H9 (cell line): ENCODE data around the gene ABCA7. TPM values are rescaled to one million over a fixed set of nuclear protein-coding genes. Genes with fewer than 3 reads are reported as not detected.

ENCODE experiments used
- DNase-seq: peaks from one replicate; pipeline ENCODE4 v3.0.0-alpha.2; 2017
- H2AFZ ChIP-seq: one replicate; pipeline ENCODE4 v1.6.1; 2013; ENCODE audit warnings: mild to moderate bottlenecking, low read length, control low read depth, moderate library complexity
- H2AK5ac ChIP-seq: 2 replicates; pipeline ENCODE4 v1.6.1; 2013; ENCODE audit warnings: low read length, control low read depth, mixed read lengths; ENCODE audit not compliant: insufficient read length
- H2BK120ac ChIP-seq: one replicate; pipeline ENCODE4 v1.6.1; 2013; ENCODE audit warnings: low read depth, mild to moderate bottlenecking, low read length, control low read depth, inconsistent platforms; ENCODE audit not compliant: poor library complexity, severe bottlenecking
- H2BK12ac ChIP-seq: 2 replicates; pipeline ENCODE4 v1.6.1; 2013; ENCODE audit warnings: low read length, control low read depth, mixed read lengths, low read depth; ENCODE audit not compliant: insufficient read length
- H2BK15ac ChIP-seq: 2 replicates; pipeline ENCODE4 v1.6.1; 2013; ENCODE audit warnings: low read depth, low read length, control low read depth
- H2BK20ac ChIP-seq: one replicate; pipeline ENCODE4 v1.6.1; 2013; ENCODE audit warnings: low read depth, mild to moderate bottlenecking, low read length, control low read depth, inconsistent platforms; ENCODE audit not compliant: poor library complexity, severe bottlenecking
- H2BK5ac ChIP-seq: 2 replicates; pipeline ENCODE4 v1.6.1; 2013; ENCODE audit warnings: low read length, control low read depth, mixed read lengths; ENCODE audit not compliant: insufficient read length
- H3K14ac ChIP-seq: 2 replicates; pipeline ENCODE4 v1.6.1; 2013; ENCODE audit warnings: low read length, control low read depth; ENCODE audit not compliant: insufficient read depth
- H3K18ac ChIP-seq: 2 replicates; pipeline ENCODE4 v1.6.1; 2013; ENCODE audit warnings: low read depth, mild to moderate bottlenecking, mixed read lengths, low read length, control low read depth; ENCODE audit not compliant: insufficient read length
- H3K23ac ChIP-seq: 2 replicates; pipeline ENCODE4 v1.6.1; 2013; ENCODE audit warnings: low read length, control low read depth, mixed read lengths, low read depth; ENCODE audit not compliant: insufficient read length
- H3K23me2 ChIP-seq: 2 replicates; pipeline ENCODE4 v1.6.1; 2013; ENCODE audit warnings: low read depth, mild to moderate bottlenecking, mixed read lengths, low read length, control low read depth; ENCODE audit not compliant: insufficient read length, poor library complexity, severe bottlenecking
- H3K27ac ChIP-seq: 2 replicates; pipeline ENCODE4 v1.5.1; 2013; ENCODE audit warnings: low read length, control low read depth, mixed read lengths, low read depth; ENCODE audit not compliant: insufficient read length
- H3K27me3 ChIP-seq: 2 replicates; pipeline ENCODE4 v1.6.1; 2013; ENCODE audit warnings: low read length, control low read depth, inconsistent platforms; ENCODE audit not compliant: insufficient read depth
- H3K4ac ChIP-seq: 2 replicates; pipeline ENCODE4 v1.6.1; 2013; ENCODE audit warnings: low read depth, mild to moderate bottlenecking, control low read depth, inconsistent platforms, low read length, moderate library complexity
- H3K4me1 ChIP-seq: 2 replicates; pipeline ENCODE4 v1.6.1; 2013; ENCODE audit warnings: low read length, control low read depth, inconsistent platforms; ENCODE audit not compliant: insufficient read depth
- H3K4me2 ChIP-seq: 2 replicates; pipeline ENCODE4 v1.6.1; 2013; ENCODE audit warnings: low read length, control low read depth, mixed read lengths; ENCODE audit not compliant: insufficient read length, insufficient read depth
- H3K56ac ChIP-seq: 2 replicates; pipeline ENCODE4 v1.6.1; 2013; ENCODE audit warnings: low read depth, mild to moderate bottlenecking, mixed read lengths, low read length, control low read depth; ENCODE audit not compliant: insufficient read length
- H3K79me1 ChIP-seq: 2 replicates; pipeline ENCODE4 v1.6.1; 2013; ENCODE audit warnings: low read depth, mild to moderate bottlenecking, moderate library complexity, low read length, control low read depth, inconsistent platforms; ENCODE audit not compliant: insufficient read depth, poor library complexity, severe bottlenecking
- H3K79me2 ChIP-seq: 2 replicates; pipeline ENCODE4 v1.6.1; 2013; ENCODE audit warnings: low read length, control low read depth, inconsistent platforms; ENCODE audit not compliant: insufficient read depth
- H3K9ac ChIP-seq: 2 replicates; pipeline ENCODE4 v1.6.1; 2013; ENCODE audit warnings: low read length, control low read depth, mixed read lengths; ENCODE audit not compliant: insufficient read length; ENCODE audit errors: extremely low read depth
- H3K9me3 ChIP-seq: one replicate; pipeline ENCODE4 v1.6.1; 2013; ENCODE audit warnings: low read depth, low read length, inconsistent platforms; ENCODE audit not compliant: control insufficient read depth
- H3T11ph ChIP-seq: one replicate; pipeline ENCODE4 v1.6.1; 2013; ENCODE audit warnings: mild to moderate bottlenecking, low read length, control low read depth, inconsistent platforms
- H4K20me1 ChIP-seq: one replicate; pipeline ENCODE4 v1.6.1; 2013; ENCODE audit not compliant: control insufficient read depth, insufficient read length, insufficient read depth
- H4K5ac ChIP-seq: 2 replicates; pipeline ENCODE4 v1.6.1; 2013; ENCODE audit warnings: low read depth, mild to moderate bottlenecking, mixed read lengths, low read length, control low read depth; ENCODE audit not compliant: insufficient read length
- H4K8ac ChIP-seq: replicated peaks from 2 replicates; pipeline ENCODE4 v1.6.1; 2013; ENCODE audit warnings: low read length, control low read depth, mixed read lengths, low read depth; ENCODE audit not compliant: insufficient read length
- H4K91ac ChIP-seq: 2 replicates; pipeline ENCODE4 v1.6.1; 2013; ENCODE audit warnings: low read depth, mild to moderate bottlenecking, moderate library complexity, mixed read lengths, low read length, control low read depth; ENCODE audit not compliant: insufficient read length
- H3K27ac Mint-ChIP-seq, 3 experiments: 2 replicates in 2 of 3; 3 replicates in 1 of 3; pipeline ENCODE4 v1.8.0; 2020 to 2021; ENCODE audit warnings: mixed read lengths in 3 of 3, mild to moderate bottlenecking in 1 of 3, moderate library complexity in 1 of 3
- H3K27me3 Mint-ChIP-seq: 2 replicates; pipeline ENCODE4 v1.8.0; 2021; ENCODE audit warnings: low read depth, mild to moderate bottlenecking, moderate library complexity, mixed read lengths
- H3K36me3 Mint-ChIP-seq, 3 experiments: 2 replicates in 2 of 3; 3 replicates in 1 of 3; pipeline ENCODE4 v1.8.0; 2020 to 2021; ENCODE audit warnings: low read depth in 3 of 3, mixed read lengths in 3 of 3; ENCODE audit not compliant: insufficient read depth in 1 of 3
- H3K4me1 Mint-ChIP-seq, 2 experiments: 2 replicates each; pipeline ENCODE4 v1.8.0; 2020; ENCODE audit warnings: mixed read lengths in 2 of 2
- H3K4me3 Mint-ChIP-seq, 2 experiments: 2 replicates in 1 of 2; 3 replicates in 1 of 2; pipeline ENCODE4 v1.8.0; 2020 to 2021; ENCODE audit warnings: mild to moderate bottlenecking in 2 of 2, mixed read lengths in 2 of 2, moderate library complexity in 1 of 2
- H3K9me3 Mint-ChIP-seq, 2 experiments: 2 replicates in 1 of 2; 3 replicates in 1 of 2; pipeline ENCODE4 v1.8.0; 2020; ENCODE audit warnings: mild to moderate bottlenecking in 2 of 2, mixed read lengths in 2 of 2, moderate library complexity in 1 of 2
- CTCF ChIP-seq: fragments of 200-600 bp; sonication (generic); conservative IDR thresholded peaks from 3 replicates; pipeline ENCODE4 v1.8.0; 2021; ENCODE audit warnings: antibody characterized with exemption, mild to moderate bottlenecking
- WGBS: extraction: QIAGEN DNeasy Blood & Tissue Kit; methylation state at CpG from one replicate; pipeline ENCODE4 v1.1.7; 2013; ENCODE audit warnings: missing lambda C conversion rate, low lambda C conversion rate, mixed read lengths; ENCODE audit not compliant: insufficient read length; ENCODE audit errors: extremely low coverage; 5-methylcytosine and 5-hydroxymethylcytosine counted together
- total RNA-seq: library from RNA; stranded (reverse); gene quantifications from 2 replicates; pipeline ENCODE4 v1.2.1, GENCODE V29; 2021

Gene ABCA7
- total RNA-seq, 1 experiment from 2014 or later, result 34.6 TPM

- Histone ChIP-seq H3K4me2 (no peak overlapping the region), H2BK15ac (no peak overlapping the region), H3K4ac (no peak overlapping the region), H3K14ac (no peak overlapping the region; the same call in 1 of the 2 replicates), H3K27me3 (no peaks in the 10 kb centered on the region), H3K9ac (no peak overlapping the region), H3K79me1 (peaks cover 5% of the 10 kb centered on the region), H3K18ac (no peak overlapping the region), H3K79me2 (peaks cover 33% of the 10 kb centered on the region; the same call in 1 of the 2 replicates), H3T11ph (no peak overlapping the region), H3K27ac (no peak overlapping the region), H4K5ac (no peak overlapping the region), H2BK5ac (no peak overlapping the region), H3K56ac (no peak overlapping the region), H2BK12ac (no peak overlapping the region), H3K23ac (no peak overlapping the region), H3K23me2 (no peaks in the 10 kb centered on the region), H2AFZ (no peak overlapping the region), H3K9me3 (no peaks in the 10 kb centered on the region), H2BK120ac (no peak overlapping the region), H4K91ac (no peak overlapping the region), H3K4me1 (no peaks in the 10 kb centered on the region; the same call in 1 of the 2 replicates), H2AK5ac (no peak overlapping the region), H2BK20ac (no peak overlapping the region), H4K8ac (no peak overlapping the region), H4K20me1 (no peaks in the 10 kb centered on the region)
- no peak for TF ChIP-seq CTCF
- Mint-ChIP-seq H3K27me3 (no peaks in the 10 kb centered on the region), H3K4me3 (peak overlapping the region in 1 of 2 experiments; percentile 29; a peak in 1 of 5 replicates), H3K27ac (peak overlapping the region; percentile 52 to 83 (median 73); a peak in 2 of 7 replicates), H3K36me3 (peaks cover 2 to 16% (median 13%) of the 10 kb centered on the region in 3 experiments; a peak in 5 of 7 replicates), H3K4me1 (peaks cover 17 to 25% of the 10 kb centered on the region in 2 experiments), H3K9me3 (no peaks in the 10 kb centered on the region)
- WGBS, result no CpG with 5 or more reads among the region's 49 CpGs
- no peak for DNase-seq
These were observed 25.5 kb upstream of the ABCA7 start for GRCh38 chr19:1014161-1015060.
